Spinal cord (tissue), 10 donors: ENCODE data around the gene SESN3. TPM values are rescaled to one million over a fixed set of nuclear protein-coding genes. Genes with fewer than 3 reads are reported as not detected.

ENCODE experiments used
- DNase-seq, 6 donors: peaks; one replicate each; pipeline versions ENCODE4 v3.0.0 to v3.0.0-alpha.2; 2013 to 2015; ENCODE audit warnings: low spot score in 6 of 6, low read depth in 4 of 6
- H3K27ac ChIP-seq: one replicate; pipeline ENCODE4 v1.5.1; 2013; ENCODE audit warnings: low read depth, low read length, control low read depth
- H3K27me3 ChIP-seq: one replicate; pipeline ENCODE4 v1.6.1; 2013; ENCODE audit warnings: low read length; ENCODE audit not compliant: control insufficient read depth, insufficient read depth
- H3K36me3 ChIP-seq: one replicate; pipeline ENCODE4 v1.6.1; 2013; ENCODE audit warnings: low read length; ENCODE audit not compliant: control insufficient read depth, insufficient read depth
- H3K4me1 ChIP-seq: one replicate; pipeline ENCODE4 v1.6.1; 2013; ENCODE audit warnings: low read length; ENCODE audit not compliant: control insufficient read depth, insufficient read depth
- H3K4me3 ChIP-seq: one replicate; pipeline ENCODE4 v1.5.1; 2013; ENCODE audit warnings: low read depth, low read length, control low read depth
- H3K9me3 ChIP-seq: one replicate; pipeline ENCODE4 v1.6.1; 2013; ENCODE audit warnings: low read length; ENCODE audit not compliant: control insufficient read depth, insufficient read depth
- WGBS: methylation state at CpG from one replicate; pipeline ENCODE4 v1.1.5; 2013; ENCODE audit warnings: missing lambda C conversion rate; ENCODE audit not compliant: insufficient coverage; 5-methylcytosine and 5-hydroxymethylcytosine counted together
- polyA plus RNA-seq, 2 donors: library from polyadenylated mRNA; unstranded; fragments of 120-200 nt; gene quantifications; one replicate each; pipeline ENCODE4 v1.2.1, GENCODE V29; 2013; ENCODE audit not compliant: insufficient read length in 2 of 2
- total RNA-seq, 2 donors: library from RNA; depleted of rRNA in 1 of 2; stranded (reverse); fragments of 120-200 nt in 1 of 2; fragments of >200 nt in 1 of 2; gene quantifications; one replicate each; pipeline versions ENCODE4 v1.2.3 to v1.2.4, GENCODE V29; 2013 to 2014
- donor health status: healthy.

SESN3 gene
- total and polyA plus RNA-seq, 4 donors, result 67.9 to 162 (median 111) TPM

DNA sequence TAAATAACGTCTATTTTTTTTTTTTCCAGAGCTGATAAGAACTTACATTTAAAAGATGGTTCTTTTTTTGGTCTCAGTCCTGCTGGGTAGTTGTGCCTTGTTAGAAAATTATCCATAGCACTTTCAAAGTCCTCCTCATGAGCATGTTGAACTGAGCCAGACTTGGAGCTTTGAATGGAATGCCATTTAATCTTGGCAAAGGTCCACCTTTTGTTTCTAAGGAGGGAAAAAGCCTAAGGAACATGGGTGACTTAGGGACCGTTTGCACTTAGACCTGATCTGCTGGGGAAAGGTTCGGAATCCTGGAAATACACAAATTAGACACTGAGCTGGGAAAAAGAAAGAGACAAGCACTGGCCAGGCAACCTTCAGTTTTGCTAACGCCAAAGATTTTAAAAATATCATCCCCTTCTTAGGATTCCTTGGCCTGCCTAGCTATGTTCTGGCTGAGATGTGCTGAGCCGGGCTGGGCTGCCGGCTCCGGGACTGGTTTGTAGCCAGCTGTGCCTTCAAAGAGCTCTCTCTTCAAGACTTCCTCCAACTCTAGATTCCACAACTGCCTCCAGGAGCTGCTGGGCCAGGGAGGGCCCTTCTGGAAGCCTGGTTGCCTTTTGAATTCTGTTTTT, 74.0 kb downstream of the SESN3 start:
- Histone ChIP-seq H3K27ac (peak overlapping the region; percentile 54), H3K27me3 (no peaks in the 10 kb centered on the region), H3K36me3 (no peaks in the 10 kb centered on the region), H3K4me3 (no peak overlapping the region), H3K4me1 (peaks cover 7% of the 10 kb centered on the region), H3K9me3 (no peaks in the 10 kb centered on the region)
- 42% methylated on average over 3 of the region's 7 CpGs for WGBS
- DNase-seq, result peak in 1 of 6 donors; percentile 70

DNA sequence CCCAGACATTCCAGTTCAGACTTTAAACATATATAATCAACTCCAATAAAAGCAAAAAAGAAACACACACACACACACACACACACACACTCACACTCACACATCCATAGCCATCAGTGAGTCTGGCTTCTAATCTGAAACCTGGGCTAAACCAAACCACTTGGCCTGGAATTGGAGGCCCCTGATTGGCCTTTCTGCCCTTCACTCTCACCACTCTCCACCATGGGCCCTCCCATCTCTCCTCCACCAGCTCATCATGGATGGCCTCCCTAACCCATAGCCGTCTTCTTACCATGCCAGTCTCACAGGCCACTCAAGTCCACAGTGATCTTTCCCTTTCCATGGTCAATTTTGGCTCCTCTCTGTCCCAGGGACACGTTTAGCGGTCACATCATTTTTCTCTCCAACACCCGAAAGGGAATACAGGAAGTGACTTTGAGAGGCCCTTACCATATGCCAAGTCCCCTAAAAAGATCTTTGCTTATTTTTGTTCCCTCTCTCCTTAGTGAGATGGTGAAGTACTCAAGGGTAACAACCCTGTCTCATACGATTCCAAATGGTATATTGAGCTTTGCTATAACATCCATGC, 74.8 kb downstream of the SESN3 start:
- Histone ChIP-seq H3K27ac (no peak overlapping the region), H3K4me1 (peaks cover 9% of the 10 kb centered on the region), H3K9me3 (no peaks in the 10 kb centered on the region), H3K36me3 (no peaks in the 10 kb centered on the region), H3K27me3 (no peaks in the 10 kb centered on the region), H3K4me3 (no peak overlapping the region)
- 93% methylated on average over 3 of the region's 5 CpGs for WGBS
- DNase-seq, result no peak

DNA sequence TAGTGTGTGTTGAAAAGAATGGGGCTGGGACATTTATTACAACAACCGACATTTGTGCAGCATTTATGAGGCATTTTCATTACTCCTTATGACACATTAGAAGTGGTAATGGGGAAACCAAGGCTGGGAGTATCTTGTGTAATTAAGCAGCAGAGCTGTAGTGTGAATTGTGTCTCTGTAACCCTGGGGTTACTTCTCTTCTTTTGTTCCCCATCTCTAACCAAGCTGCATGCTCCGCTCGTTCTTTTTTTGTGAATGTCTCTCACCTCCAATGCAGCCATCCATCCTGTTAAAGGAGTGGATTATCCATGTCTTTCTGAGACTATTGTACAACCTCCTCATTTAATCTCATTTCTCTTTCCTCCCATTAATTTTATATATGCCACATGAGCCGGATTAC, 75.6 kb downstream of the SESN3 start:
- H3K4me3 ChIP-seq, result no peak overlapping the region
- H3K27me3 ChIP-seq, result peaks cover 4% of the 10 kb centered on the region
- no CpG with 5 or more reads among the region's 4 CpGs for WGBS
- DNase-seq, result no peak
- H3K4me1 ChIP-seq, result peaks cover 18% of the 10 kb centered on the region
- H3K36me3 ChIP-seq, result no peaks in the 10 kb centered on the region
- no peak overlapping the region for H3K27ac ChIP-seq
- H3K9me3 ChIP-seq, result no peaks in the 10 kb centered on the region

DNA sequence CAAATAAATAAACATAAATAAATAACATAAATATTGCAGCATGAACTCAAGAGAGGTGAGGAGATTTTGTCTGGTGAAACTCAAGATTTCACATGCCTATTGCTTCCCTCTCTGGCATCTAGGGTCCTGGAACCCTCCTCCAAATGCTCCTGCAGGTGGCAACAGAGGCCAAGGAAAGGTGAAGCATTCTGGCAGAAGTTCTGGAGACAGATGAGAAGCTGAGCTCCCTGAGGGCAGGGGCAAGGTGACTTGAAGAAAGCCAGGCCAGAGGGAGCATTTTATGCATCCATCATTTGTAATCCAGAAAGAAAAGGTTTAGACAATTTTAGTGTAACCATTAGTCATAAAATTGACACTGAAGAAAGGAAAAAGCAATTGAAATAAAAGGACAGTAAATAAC, 76.5 kb downstream of the SESN3 start:
- Histone ChIP-seq H3K4me1 (peaks cover 27% of the 10 kb centered on the region), H3K27ac (no peak overlapping the region), H3K4me3 (no peak overlapping the region), H3K9me3 (no peaks in the 10 kb centered on the region), H3K27me3 (peaks cover 4% of the 10 kb centered on the region), H3K36me3 (no peaks in the 10 kb centered on the region)
- peak in 2 of 6 donors; percentile 76 to 87 for DNase-seq

DNA sequence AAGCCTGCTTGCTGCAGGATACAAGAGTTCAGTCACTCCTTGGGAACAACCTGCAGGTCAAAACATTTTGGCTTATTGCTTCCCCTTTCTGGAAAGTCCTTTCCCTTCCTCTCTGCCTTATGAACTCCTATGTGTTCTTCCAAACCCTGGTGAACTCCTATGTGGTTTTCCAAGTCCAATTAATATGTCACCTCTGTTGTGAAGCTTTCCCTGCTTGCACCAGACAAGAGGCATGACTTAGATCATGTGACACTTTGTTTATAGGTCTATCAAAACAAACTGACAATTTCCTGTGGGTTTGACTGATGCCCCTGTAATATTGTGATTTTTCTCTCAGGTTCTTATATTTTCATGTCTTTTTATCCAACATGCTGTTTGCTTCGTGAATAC, 77.2 kb downstream of the SESN3 start:
- peaks cover 27% of the 10 kb centered on the region for H3K4me1 ChIP-seq
- no peaks in the 10 kb centered on the region for H3K36me3 ChIP-seq
- WGBS, result no CpG with 5 or more reads among the region's 1 CpG
- H3K4me3 ChIP-seq, result no peak overlapping the region
- H3K27ac ChIP-seq, result no peak overlapping the region
- H3K9me3 ChIP-seq, result no peaks in the 10 kb centered on the region
- no peak for DNase-seq
- peaks cover 4% of the 10 kb centered on the region for H3K27me3 ChIP-seq

DNA sequence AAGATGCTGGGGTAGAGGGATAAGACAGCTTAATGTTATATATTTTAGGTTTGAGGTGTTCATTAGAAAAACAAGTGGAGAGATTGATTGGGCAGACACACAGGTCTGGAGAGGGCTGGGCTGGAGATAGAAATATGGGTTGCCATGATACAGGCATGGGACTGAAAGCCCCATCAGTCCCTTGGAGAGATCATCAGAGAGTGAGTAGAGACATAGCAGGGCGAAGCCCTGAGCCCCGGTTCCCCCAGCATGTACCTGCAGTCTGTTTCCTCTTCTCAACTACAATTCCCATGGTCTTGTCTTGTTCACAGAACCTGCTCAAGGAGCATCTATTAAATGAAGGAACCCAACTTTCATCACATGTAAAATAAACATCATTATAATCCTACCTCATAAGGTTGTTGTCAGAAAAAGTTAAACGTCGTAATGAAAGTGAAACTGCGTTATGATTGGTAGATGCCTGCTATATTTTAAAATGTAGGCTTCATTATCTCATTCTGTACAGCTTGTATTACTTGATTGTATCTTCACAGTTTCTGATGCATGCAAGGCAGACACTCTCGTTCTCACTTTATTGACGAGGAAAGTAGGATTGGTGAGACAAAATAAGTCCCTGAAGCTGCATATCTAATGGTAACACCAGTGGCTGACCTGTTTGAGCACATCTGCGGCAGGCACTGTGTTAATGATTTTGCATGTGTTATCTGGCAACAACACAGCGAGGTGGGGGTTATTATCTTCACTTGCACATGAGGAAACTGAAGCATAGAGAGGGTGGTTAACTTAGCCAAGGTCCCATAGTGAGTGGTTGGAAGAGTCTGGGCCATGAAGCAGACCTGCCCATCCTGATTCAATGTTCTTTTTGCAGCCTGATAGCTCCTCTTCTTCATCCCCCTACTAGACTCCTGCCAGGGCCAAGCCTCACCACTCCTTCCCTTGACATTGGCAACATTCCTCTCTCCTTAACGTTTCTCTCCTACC, 77.8 kb downstream of the SESN3 start:
- H3K4me1 ChIP-seq, result peaks cover 27% of the 10 kb centered on the region
- no peaks in the 10 kb centered on the region for H3K36me3 ChIP-seq
- H3K27ac ChIP-seq, result no peak overlapping the region
- no peak for DNase-seq
- no peaks in the 10 kb centered on the region for H3K9me3 ChIP-seq
- WGBS, result 72% methylated on average over 4 of the region's 10 CpGs
- H3K27me3 ChIP-seq, result peaks cover 4% of the 10 kb centered on the region
- H3K4me3 ChIP-seq, result no peak overlapping the region

DNA sequence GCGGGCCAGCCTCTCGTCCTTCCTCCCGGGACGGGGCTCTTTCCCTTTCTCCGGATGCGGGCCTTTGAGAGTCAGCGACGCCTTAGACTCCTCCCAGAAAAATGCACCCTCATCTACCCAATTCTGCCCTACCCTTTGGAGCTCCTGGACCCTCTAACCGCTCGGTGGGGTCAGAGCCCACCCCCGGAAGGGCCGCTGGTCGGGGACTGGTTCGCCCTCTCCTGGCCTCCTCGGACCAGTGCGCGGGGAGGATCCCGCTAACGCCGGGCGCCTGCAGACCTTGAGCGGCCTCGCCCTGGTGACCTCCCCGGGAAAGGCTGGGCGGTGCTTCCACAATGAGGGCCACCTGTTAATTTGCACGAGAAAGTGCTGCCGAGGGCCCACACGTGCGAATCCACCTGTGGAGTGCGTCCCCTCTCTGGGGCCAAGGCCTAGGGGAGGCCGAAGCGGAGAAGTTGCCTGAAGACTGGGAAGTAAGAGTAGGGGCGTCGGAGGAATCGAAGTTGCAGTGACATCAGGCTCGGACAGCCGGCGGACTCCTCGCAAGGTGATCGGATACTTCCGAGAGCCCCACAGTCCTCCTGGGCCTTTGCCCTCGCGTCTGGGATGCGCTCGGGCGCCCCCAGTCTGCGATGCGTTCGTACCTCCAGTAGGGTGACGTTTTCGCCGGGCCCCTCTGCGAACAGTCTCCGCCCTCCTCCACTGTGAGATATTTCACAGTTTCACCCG, 79.9 kb downstream of the SESN3 start:
- Histone ChIP-seq H3K27ac (peak overlapping the region; percentile 91), H3K4me1 (peaks cover 23% of the 10 kb centered on the region), H3K27me3 (peaks cover 4% of the 10 kb centered on the region), H3K36me3 (no peaks in the 10 kb centered on the region), H3K9me3 (no peaks in the 10 kb centered on the region), H3K4me3 (peak overlapping the region; percentile 52)
- peak; percentile 64 to 96 (median 80) for DNase-seq
- WGBS, result 4% methylated on average over 54 of the region's 55 CpGs

DNA sequence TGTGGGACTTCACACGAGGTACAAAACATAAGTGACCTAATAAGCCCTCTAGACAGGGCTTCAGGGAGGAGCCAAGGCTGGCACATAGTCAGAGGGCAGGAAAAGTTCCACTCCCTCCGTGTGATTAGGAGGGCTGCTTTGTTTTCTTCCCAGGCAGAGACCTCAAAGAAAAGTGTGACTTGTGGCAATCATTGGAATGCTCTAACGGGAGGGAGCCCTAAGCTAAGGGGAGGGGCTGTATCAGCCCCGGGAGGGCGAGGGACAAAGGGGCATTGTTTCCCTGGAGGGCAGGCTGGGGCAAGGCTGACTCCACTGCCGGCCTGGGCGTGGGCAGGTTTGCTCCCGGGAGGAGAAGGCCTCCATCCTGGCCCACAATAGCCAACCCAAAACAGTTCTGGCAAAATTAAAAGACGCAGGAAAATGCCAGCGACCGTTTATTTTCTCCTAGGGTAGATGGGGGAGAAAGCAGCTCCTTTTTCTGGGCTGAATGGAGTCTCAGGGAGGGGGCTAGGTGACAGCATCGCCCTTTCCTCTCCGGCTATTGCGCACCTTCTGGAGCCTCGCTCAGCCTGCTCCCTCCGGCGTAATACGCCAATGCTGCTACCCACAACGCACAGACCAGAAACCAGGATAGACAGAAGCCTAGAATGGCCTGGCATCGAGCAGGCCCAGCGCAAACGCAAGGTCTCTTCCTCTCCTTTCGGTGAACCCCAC, 81.2 kb downstream of the SESN3 start:
- H3K27ac ChIP-seq, result peak overlapping the region; percentile 91
- H3K9me3 ChIP-seq, result no peaks in the 10 kb centered on the region
- DNase-seq, result peak in 2 of 6 donors; percentile 58 to 69
- H3K4me3 ChIP-seq, result peak overlapping the region; percentile 52
- H3K36me3 ChIP-seq, result no peaks in the 10 kb centered on the region
- peaks cover 4% of the 10 kb centered on the region for H3K27me3 ChIP-seq
- H3K4me1 ChIP-seq, result peaks cover 23% of the 10 kb centered on the region
- WGBS, result 20% methylated on average over 20 of the region's 23 CpGs

DNA sequence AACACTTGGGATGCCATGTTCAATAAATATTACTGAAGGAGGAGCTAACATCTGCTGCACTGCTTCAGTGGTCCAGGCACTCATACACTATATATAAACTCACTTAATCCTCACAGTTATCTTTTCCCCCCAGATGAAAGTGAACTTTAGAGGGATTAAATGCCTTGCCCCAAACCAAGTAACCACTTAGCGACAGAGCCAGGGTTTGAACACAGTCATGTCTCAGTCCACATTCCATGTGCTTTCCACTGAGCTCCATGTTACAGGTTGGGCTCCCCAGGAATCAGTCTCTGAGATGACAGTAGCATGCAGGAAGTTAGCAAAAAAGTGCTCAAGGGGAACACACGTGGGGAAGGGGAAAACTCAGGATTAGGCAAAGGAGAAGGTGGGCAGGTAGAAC, 82.1 kb downstream of the SESN3 start:
- no peak overlapping the region for H3K27ac ChIP-seq
- no peak for DNase-seq
- 14% methylated on average over 1 of the region's 2 CpGs for WGBS
- no peak overlapping the region for H3K4me3 ChIP-seq
- H3K9me3 ChIP-seq, result no peaks in the 10 kb centered on the region
- H3K36me3 ChIP-seq, result no peaks in the 10 kb centered on the region
- peaks cover 4% of the 10 kb centered on the region for H3K27me3 ChIP-seq
- peaks cover 23% of the 10 kb centered on the region for H3K4me1 ChIP-seq
